Measurements from ENCODE around the gene STK10.

STK10 gene

DNA sequence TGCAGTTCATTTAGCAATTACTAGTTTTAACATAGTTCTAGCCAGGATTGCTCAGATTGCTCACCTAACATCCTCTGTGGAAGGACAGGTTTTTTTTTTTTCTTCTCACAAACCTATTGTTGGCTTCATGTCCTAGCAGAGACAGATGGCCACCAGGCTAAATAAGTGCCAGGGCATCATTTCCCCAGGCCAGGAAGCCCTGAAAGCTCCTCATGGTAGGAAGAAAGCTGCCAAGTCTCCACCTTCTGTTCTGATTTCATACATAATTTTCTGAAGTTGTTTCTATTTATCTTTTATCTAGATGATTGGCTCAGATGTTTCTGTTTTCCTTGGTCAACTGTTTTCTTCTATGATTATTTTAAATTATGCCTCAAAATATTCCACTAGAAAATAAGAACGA, 37.0 kb upstream of the STK10 start:
- Histone ChIP-seq H3K36me3 (peaks cover 3% of the 10 kb centered on the region), H3K27me3 (no peaks in the 10 kb centered on the region), H3K4me3 (ENCODE audit: low read depth, low read length) (no peak overlapping the region), H3K4me1 (peaks cover 4% of the 10 kb centered on the region; the same call in 1 of the 2 replicates), H3K9me3 (no peaks in the 10 kb centered on the region)
- DNase-seq: peak; percentile 19
- TF ChIP-seq, protein P1, sequence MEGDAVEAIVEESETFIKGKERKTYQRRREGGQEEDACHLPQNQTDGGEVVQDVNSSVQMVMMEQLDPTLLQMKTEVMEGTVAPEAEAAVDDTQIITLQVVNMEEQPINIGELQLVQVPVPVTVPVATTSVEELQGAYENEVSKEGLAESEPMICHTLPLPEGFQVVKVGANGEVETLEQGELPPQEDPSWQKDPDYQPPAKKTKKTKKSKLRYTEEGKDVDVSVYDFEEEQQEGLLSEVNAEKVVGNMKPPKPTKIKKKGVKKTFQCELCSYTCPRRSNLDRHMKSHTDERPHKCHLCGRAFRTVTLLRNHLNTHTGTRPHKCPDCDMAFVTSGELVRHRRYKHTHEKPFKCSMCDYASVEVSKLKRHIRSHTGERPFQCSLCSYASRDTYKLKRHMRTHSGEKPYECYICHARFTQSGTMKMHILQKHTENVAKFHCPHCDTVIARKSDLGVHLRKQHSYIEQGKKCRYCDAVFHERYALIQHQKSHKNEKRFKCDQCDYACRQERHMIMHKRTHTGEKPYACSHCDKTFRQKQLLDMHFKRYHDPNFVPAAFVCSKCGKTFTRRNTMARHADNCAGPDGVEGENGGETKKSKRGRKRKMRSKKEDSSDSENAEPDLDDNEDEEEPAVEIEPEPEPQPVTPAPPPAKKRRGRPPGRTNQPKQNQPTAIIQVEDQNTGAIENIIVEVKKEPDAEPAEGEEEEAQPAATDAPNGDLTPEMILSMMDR (IDR thresholded peaks at IDR 0.05; ENCODE audit: low read depth, low read length): no peak

DNA sequence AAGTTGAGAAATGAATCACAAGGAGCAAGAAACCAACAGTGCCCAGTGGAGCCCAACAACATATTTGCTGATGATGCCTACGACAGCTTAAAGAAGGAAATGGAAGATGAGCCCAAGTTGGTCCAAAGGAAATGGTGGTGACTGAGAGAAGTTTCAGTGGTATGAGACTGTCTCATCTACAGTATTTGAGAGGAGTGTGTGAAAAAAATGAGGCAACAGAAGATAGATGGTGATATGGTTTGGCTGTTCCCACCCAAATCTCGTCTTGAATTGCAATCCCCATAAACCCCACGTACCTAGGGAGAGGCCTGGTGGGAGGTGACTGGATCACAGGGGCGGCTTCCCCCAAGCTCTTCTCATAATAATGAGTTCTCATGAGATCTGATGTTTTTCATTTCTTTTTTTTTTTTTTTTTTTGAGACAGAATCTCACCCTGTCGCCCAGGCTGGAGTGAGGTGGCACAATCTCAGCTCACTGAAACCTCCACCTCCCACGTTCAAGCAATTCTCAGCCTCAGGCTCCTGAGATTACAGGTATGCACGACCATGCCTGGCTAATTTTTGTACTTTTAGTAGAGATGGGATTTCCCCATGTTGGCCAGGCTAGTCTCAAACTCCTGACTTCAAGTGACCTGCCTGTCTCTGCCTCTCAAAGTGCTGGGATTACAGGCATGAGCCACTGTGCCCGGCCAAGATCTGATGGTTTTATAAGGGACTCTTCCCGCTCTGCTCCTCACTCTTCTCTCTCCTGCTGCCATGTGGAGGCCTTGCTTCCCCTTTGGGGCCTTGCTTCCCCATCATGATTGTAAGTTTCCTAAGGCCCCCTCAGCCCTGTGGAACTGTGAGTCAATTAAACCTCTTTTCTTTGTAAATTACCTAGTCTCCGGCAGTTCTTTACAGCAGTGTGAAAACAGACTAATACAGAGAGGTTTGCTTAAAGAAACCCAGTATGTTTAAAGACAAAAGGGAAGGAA, 36.2 kb upstream of the STK10 start:
- H3K36me3 ChIP-seq: peaks cover 3% of the 10 kb centered on the region
- no peak for DNase-seq

DNA sequence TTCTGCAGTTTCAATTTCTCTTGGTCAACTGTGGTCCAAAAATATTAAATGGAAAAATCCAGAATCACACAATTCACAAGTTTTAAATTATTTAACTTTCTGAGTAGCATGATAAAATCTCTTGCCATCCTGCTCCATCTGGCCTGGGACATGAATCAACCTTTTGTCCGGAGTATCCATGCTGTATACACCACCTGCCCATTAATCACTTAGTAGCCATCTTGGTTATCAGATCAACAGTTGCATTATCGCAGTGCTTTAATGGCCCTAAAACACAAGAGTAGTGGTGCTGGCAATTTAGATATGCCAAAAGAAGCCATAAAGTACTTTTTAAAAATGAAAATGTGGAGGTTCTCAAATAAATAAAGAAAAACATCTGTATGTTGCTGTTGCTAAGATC, 31.3 kb upstream of the STK10 start:
- DNase-seq: no peak
- TF ChIP-seq, protein P1 (IDR thresholded peaks at IDR 0.05; ENCODE audit: low read depth, low read length): no peak
- H3K4me3 ChIP-seq (ENCODE audit: low read depth, low read length): no peak overlapping the region
- no peaks in the 10 kb centered on the region for H3K27me3 ChIP-seq
- no peaks in the 10 kb centered on the region; the same call in 1 of the 2 replicates for H3K9me3 ChIP-seq
- H3K36me3 ChIP-seq: peaks cover 3% of the 10 kb centered on the region
- peaks cover 9% of the 10 kb centered on the region for H3K4me1 ChIP-seq

More for the DNA sequence above, 36.2 kb upstream of the STK10 start:
- no peaks in the 10 kb centered on the region; the same call in 1 of the 2 replicates for H3K9me3 ChIP-seq
- no peak overlapping the region for H3K4me3 ChIP-seq (ENCODE audit: low read depth, low read length)
- H3K27me3 ChIP-seq: no peaks in the 10 kb centered on the region
- TF ChIP-seq, protein P1 (IDR thresholded peaks at IDR 0.05; ENCODE audit: low read depth, low read length): no peak
- peaks cover 10% of the 10 kb centered on the region for H3K4me1 ChIP-seq

DNA sequence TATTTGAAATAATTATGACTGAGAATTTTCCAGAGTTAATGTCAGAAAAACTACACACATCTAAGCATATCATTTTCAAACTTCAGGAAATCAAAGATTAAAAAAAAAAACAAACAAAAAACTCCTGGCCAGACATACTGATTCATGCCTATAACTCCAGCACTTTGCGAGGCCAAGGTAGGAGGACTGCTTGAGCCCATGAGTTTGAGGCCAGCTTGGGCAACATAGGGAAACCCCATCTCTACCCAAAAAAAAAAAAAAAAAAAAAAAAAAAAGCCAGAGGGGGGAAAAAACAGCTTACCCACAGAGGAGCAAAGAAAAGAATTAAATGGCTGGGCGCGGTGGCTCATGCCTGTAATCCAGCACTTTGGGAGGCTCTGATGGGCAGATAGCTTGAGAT, 28.3 kb upstream of the STK10 start:
- no peaks in the 10 kb centered on the region for H3K27me3 ChIP-seq
- no peak overlapping the region for H3K4me3 ChIP-seq (ENCODE audit: low read depth, low read length)
- TF ChIP-seq, protein P1 (IDR thresholded peaks at IDR 0.05; ENCODE audit: low read depth, low read length): no peak
- no peak for DNase-seq
- peaks cover 9% of the 10 kb centered on the region for H3K4me1 ChIP-seq
- H3K9me3 ChIP-seq: no peaks in the 10 kb centered on the region; the same call in 1 of the 2 replicates
- H3K36me3 ChIP-seq: peaks cover 12% of the 10 kb centered on the region

DNA sequence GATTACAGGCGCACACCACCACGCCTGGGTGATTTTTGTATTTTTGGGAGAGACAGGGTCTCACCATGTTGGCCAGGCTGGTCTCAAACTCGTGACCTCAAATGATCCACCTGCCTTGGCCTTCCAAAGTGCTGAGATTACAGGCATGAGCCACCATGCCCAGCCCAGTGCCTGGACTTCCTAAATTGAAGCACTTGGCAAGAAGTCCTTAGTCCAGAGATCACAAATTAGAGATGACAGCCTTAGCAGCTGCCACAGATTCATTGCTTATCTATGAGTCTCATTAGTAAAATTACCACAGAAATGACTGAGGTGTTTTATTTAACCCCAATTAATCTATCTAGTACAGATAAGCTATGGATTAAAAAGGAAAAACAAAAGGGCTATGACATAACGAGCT, 25.1 kb upstream of the STK10 start:
- TF ChIP-seq, protein P1 (IDR thresholded peaks at IDR 0.05; ENCODE audit: low read depth, low read length): no peak

DNA sequence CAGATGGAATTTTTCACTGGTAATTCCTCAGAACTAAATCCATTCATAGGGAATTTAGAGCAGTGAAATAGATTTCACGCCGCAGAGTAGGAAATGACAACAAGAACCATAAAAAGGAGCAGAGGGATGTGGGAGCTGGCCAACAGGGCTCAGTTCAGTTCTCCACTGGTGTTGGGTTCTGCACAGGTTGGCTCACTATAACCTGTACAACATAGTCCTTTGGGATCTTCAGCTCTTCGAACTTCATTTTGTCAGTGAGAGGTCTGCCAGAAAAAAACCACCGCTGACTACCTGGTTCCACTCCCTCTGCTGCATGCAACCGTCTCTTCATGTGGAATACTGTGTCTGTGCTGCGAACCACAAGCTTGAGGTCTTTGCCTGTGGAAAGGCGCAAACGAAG, 23.7 kb upstream of the STK10 start:
- Histone ChIP-seq H3K4me1 (no peaks in the 10 kb centered on the region), H3K36me3 (peaks cover 26% of the 10 kb centered on the region), H3K4me3 (ENCODE audit: low read depth, low read length) (no peak overlapping the region), H3K27me3 (no peaks in the 10 kb centered on the region), H3K9me3 (no peaks in the 10 kb centered on the region)
- no peak for DNase-seq
- TF ChIP-seq, protein P1 (IDR thresholded peaks at IDR 0.05; ENCODE audit: low read depth, low read length): no peak

More for the DNA sequence above, 25.1 kb upstream of the STK10 start:
- DNase-seq: no peak
- no peaks in the 10 kb centered on the region for H3K9me3 ChIP-seq
- no peaks in the 10 kb centered on the region for H3K27me3 ChIP-seq
- H3K4me3 ChIP-seq (ENCODE audit: low read depth, low read length): no peak overlapping the region
- peaks cover 26% of the 10 kb centered on the region for H3K36me3 ChIP-seq
- H3K4me1 ChIP-seq: no peaks in the 10 kb centered on the region
